Ishikawa (cell line): ENCODE data around the gene TBXAS1.

Experiments
- EP300 ChIP-seq: IDR thresholded peaks from 2 replicates; pipeline ENCODE4 v1.6.1; 2012; ENCODE audit warnings: borderline replicate concordance
- FOXM1 ChIP-seq: IDR thresholded peaks from 2 replicates; pipeline ENCODE4 v1.6.1; 2012; ENCODE audit warnings: low read depth, borderline replicate concordance
- RAD21 ChIP-seq: IDR thresholded peaks from 2 replicates; pipeline ENCODE4 v1.6.1; 2012; ENCODE audit warnings: low read depth
- REST ChIP-seq: IDR thresholded peaks from 2 replicates; pipeline ENCODE4 v1.6.1; 2012; ENCODE audit warnings: low read depth, mild to moderate bottlenecking
- TAF1 ChIP-seq: IDR thresholded peaks from 2 replicates; pipeline ENCODE4 v1.6.1; 2012; ENCODE audit warnings: low read depth, mild to moderate bottlenecking
- TF ChIP-seq, protein P1 (sequence below): IDR thresholded peaks from 2 replicates; pipeline ENCODE4 v1.6.1; 2012

DNA sequence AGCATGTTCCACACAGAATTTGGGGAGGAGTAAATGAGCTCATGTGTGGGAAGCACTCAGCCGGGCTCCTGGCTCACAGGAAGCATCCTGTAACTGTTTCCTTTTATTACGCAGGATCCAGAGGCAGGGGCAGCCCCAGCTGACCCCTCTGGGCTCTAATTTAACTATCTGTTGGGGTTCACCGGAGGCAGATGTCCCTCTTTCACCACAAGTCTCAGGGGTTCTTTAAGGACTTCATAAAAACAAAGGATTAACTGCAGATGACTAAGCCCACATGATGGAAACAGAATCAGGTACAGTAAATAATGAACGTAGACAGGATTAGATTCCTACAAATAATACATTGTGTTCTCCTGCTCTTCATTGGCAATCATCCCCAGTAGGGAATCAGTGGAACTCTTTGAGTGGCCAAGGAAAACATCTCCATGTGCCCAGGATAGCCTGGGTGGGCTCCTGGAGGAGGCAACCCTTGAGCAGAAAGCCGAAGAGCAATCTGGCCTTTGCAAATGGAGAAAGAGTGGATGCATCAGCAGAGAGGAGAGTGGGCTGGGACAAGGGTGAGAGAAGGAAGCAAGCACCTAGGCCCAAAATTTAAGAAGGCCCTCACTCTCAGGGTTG, 24.6 kb downstream of the TBXAS1 start:
- TF ChIP-seq RAD21, result no peak
- TF ChIP-seq TAF1, result no peak
- no peak for TF ChIP-seq EP300
- no peak for TF ChIP-seq REST
- no peak for TF ChIP-seq FOXM1
- TF ChIP-seq, protein P1, sequence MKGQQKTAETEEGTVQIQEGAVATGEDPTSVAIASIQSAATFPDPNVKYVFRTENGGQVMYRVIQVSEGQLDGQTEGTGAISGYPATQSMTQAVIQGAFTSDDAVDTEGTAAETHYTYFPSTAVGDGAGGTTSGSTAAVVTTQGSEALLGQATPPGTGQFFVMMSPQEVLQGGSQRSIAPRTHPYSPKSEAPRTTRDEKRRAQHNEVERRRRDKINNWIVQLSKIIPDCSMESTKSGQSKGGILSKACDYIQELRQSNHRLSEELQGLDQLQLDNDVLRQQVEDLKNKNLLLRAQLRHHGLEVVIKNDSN, result no peak
